CD4-positive, alpha-beta T cell (primary cell): Measurements from ENCODE around the gene IMPDH2. TPM values are rescaled to one million over a fixed set of nuclear protein-coding genes. Genes with fewer than 3 reads are reported as not detected.
"Not testable (repeated sequence)": the region's sequence is repeated elsewhere in the genome, so short reads cannot be mapped to it uniquely, and the experiment has no call there.

Experiments
- ATAC-seq: fragments of 200-7000 bp; cut with Tn5 transposase; one replicate; pipeline ENCODE4 v1.10.0; 2022; ENCODE audit warnings: mild to moderate bottlenecking; ENCODE audit not compliant: poor library complexity
- CTCF ChIA-PET: fragments of 350-600 bp; sonication (Branson Sonifier 250); formaldehyde crosslinking; loops from one replicate; lab custom pipeline; 2021; ENCODE audit warnings: antibody characterized with exemption, inconsistent platforms; lab: Charles Lee
- POLR2A ChIA-PET: fragments of 350-600 bp; sonication (Branson Sonifier 250); formaldehyde crosslinking; loops from one replicate; lab custom pipeline; 2021; ENCODE audit warnings: antibody characterized with exemption, inconsistent platforms; lab: Charles Lee
- DNase-seq, 14 experiments: peaks; one replicate each; pipeline ENCODE4 v3.0.0-alpha.2; 2013 to 2020; ENCODE audit warnings: mixed read lengths in 2 of 14
- H3K27ac ChIP-seq, 2 donors: one replicate each; pipeline versions ENCODE4 v1.5.1 to v1.7.0; 2013; ENCODE audit warnings: low read length in 2 of 2, low read depth in 1 of 2, mild to moderate bottlenecking in 1 of 2
- H3K27me3 ChIP-seq, 2 experiments: 1 replicate in 1 of 2; 2 replicates in 1 of 2; pipeline versions ENCODE4 v1.6.1 to v1.7.0; 2013; ENCODE audit warnings: low read length in 2 of 2, control low read depth in 1 of 2, mild to moderate bottlenecking in 1 of 2, moderate library complexity in 1 of 2; ENCODE audit not compliant: insufficient read depth in 2 of 2, control insufficient read depth in 1 of 2
- H3K36me3 ChIP-seq: one replicate; pipeline ENCODE4 v1.6.1; 2013; ENCODE audit warnings: low read length, control low read depth; ENCODE audit not compliant: insufficient read depth
- H3K4me1 ChIP-seq: one replicate; pipeline ENCODE4 v1.6.1; 2013; ENCODE audit warnings: low read length, control low read depth; ENCODE audit not compliant: insufficient read depth
- H3K4me3 ChIP-seq: one replicate; pipeline ENCODE4 v1.5.1; 2013; ENCODE audit warnings: mild to moderate bottlenecking, low read length, moderate library complexity
- H3K9me3 ChIP-seq, 2 experiments: 1 replicate in 1 of 2; 2 replicates in 1 of 2; pipeline versions ENCODE4 v1.6.1 to v1.7.0; 2013; ENCODE audit warnings: low read length in 2 of 2, mild to moderate bottlenecking in 2 of 2, control low read depth in 1 of 2, moderate library complexity in 1 of 2; ENCODE audit not compliant: control insufficient read depth in 1 of 2, insufficient read depth in 1 of 2
- H3K27ac Mint-ChIP-seq: one replicate; pipeline ENCODE4 v1.8.0; 2020; ENCODE audit warnings: mixed read lengths
- H3K27me3 Mint-ChIP-seq: one replicate; pipeline ENCODE4 v1.8.0; 2021; ENCODE audit warnings: mixed read lengths
- H3K36me3 Mint-ChIP-seq: one replicate; pipeline ENCODE4 v1.8.0; 2021; ENCODE audit warnings: low read depth, mixed read lengths
- H3K4me1 Mint-ChIP-seq: one replicate; pipeline ENCODE4 v1.8.0; 2021; ENCODE audit warnings: low read depth, mixed read lengths
- H3K4me3 Mint-ChIP-seq: one replicate; pipeline ENCODE4 v1.8.0; 2020; ENCODE audit warnings: mild to moderate bottlenecking, mixed read lengths
- H3K9me3 Mint-ChIP-seq: one replicate; pipeline ENCODE4 v1.8.0; 2020; ENCODE audit warnings: mixed read lengths
- intact Hi-C, 2 experiments: fragments of 100-400 bp; cut with DNase I in 1 of 2; cut with micrococcal nuclease in 1 of 2; formaldehyde crosslinking; loops; one replicate each; pipeline versions ENCODE4 v1.15.1 to v1.9.0; 2023 to 2025; cut with DNase I, micrococcal nuclease
- total RNA-seq, 174 experiments: library from RNA in 2 of 174; stranded (reverse) in 2 of 174; gene quantifications; one replicate each; pipeline ENCODE4 v1.2.3 and lab custom pipeline; 2021 to 2026
- TF ChIP-seq, protein P1 (sequence below): fragments of 200-600 bp; IDR thresholded peaks from one replicate; pipeline ENCODE4 v1.8.0; 2022; ENCODE audit warnings: antibody characterized with exemption, mild to moderate bottlenecking

Gene IMPDH2
- total RNA-seq, 2 experiments from 2014 or later, result 133 to 135 TPM

GRCh38 chr3:49009396-49009795 lies 19.8 kb downstream of the IMPDH2 start:
- Histone ChIP-seq H3K4me3 (no peak overlapping the region), H3K9me3 (no peaks in the 10 kb centered on the region), H3K36me3 (peaks cover 30% of the 10 kb centered on the region), H3K4me1 (peaks cover 25% of the 10 kb centered on the region), H3K27me3 (no peaks in the 10 kb centered on the region), H3K27ac (no peak overlapping the region)
- ChIA-PET POLR2A (interaction anchor here (0.7 to 8.0 kb wide), 4 partner anchors 12 to 1533 kb away, joined by 4 to 331 read pairs (median 103); partner anchors contain the start of genes DALRD3, IMPDH2, NDUFAF3 and P4HTM), CTCF (interaction anchor here (4.3 to 5.2 kb wide), 2 partner anchors 13 to 21 kb away, joined by 59 to 100 read pairs; partner anchors contain the start of genes NDUFAF3 and P4HTM)
- DNase-seq (no peak), ATAC-seq (no peak)
- Mint-ChIP-seq H3K9me3 (no peaks in the 10 kb centered on the region), H3K27me3 (no peaks in the 10 kb centered on the region), H3K36me3 (peaks cover 41% of the 10 kb centered on the region), H3K4me3 (peak overlapping the region; percentile 68), H3K4me1 (peaks cover 32% of the 10 kb centered on the region), H3K27ac (peak overlapping the region; percentile 97)
- TF ChIP-seq, protein P1, sequence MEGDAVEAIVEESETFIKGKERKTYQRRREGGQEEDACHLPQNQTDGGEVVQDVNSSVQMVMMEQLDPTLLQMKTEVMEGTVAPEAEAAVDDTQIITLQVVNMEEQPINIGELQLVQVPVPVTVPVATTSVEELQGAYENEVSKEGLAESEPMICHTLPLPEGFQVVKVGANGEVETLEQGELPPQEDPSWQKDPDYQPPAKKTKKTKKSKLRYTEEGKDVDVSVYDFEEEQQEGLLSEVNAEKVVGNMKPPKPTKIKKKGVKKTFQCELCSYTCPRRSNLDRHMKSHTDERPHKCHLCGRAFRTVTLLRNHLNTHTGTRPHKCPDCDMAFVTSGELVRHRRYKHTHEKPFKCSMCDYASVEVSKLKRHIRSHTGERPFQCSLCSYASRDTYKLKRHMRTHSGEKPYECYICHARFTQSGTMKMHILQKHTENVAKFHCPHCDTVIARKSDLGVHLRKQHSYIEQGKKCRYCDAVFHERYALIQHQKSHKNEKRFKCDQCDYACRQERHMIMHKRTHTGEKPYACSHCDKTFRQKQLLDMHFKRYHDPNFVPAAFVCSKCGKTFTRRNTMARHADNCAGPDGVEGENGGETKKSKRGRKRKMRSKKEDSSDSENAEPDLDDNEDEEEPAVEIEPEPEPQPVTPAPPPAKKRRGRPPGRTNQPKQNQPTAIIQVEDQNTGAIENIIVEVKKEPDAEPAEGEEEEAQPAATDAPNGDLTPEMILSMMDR, result no peak
- intact Hi-C loops, result loop anchor here in 1 of 2 experiments (5.0 kb wide), 2 partner anchors 707 to 1497 kb away; partner anchors contain the start of genes ELP6 and NME6

DNA sequence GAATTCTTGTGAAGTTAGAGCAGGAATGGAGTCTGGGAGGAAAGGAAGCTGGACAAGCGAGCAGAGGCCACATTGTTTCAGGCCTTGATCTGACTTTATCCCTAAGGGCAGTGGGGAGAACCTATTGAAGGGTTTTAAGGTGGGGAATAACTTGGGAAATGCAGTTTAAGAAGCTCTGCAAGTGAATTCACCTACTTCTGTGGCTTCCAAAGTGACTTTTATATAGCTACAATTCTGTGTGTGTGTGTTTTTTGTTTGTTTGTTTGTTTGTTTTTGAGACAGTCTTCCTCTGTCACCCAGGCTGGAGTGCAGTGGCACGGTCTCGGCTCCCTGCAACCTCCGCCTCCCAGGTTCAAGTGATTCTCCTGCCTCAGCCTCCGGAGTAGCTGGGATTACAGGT lies 20.6 kb downstream of the IMPDH2 start:
- H3K27me3 ChIP-seq, DNase-seq, H3K9me3 ChIP-seq, H3K9me3 Mint-ChIP-seq, H3K4me3 ChIP-seq, H3K27me3 Mint-ChIP-seq, ATAC-seq: not testable (repeated sequence)
- Histone ChIP-seq H3K4me1 (peaks cover 25% of the 10 kb centered on the region), H3K27ac (peak overlapping the region; percentile 43 to 89), H3K36me3 (peaks cover 22% of the 10 kb centered on the region)
- Mint-ChIP-seq H3K4me3 (peak overlapping the region; percentile 99), H3K27ac (peak overlapping the region; percentile 97), H3K36me3 (peaks cover 33% of the 10 kb centered on the region), H3K4me1 (peaks cover 32% of the 10 kb centered on the region)
- intact Hi-C loops, result loop anchor here in 1 of 2 experiments (5.0 kb wide), 2 partner anchors 706 to 1496 kb away; partner anchors contain the start of genes ELP6 and NME6
- POLR2A ChIA-PET, result interaction anchor here (1.5 to 8.0 kb wide), 4 partner anchors 11 to 20 kb away, joined by 3 to 331 read pairs (median 103); partner anchors contain the start of genes DALRD3, IMPDH2, NDUFAF3 and P4HTM
- CTCF ChIA-PET, result interaction anchor here (2.2 to 5.2 kb wide), 3 partner anchors 14 to 85 kb away, joined by 10 to 100 read pairs (median 59); partner anchors contain the start of genes NDUFAF3, P4HTM and QRICH1

DNA sequence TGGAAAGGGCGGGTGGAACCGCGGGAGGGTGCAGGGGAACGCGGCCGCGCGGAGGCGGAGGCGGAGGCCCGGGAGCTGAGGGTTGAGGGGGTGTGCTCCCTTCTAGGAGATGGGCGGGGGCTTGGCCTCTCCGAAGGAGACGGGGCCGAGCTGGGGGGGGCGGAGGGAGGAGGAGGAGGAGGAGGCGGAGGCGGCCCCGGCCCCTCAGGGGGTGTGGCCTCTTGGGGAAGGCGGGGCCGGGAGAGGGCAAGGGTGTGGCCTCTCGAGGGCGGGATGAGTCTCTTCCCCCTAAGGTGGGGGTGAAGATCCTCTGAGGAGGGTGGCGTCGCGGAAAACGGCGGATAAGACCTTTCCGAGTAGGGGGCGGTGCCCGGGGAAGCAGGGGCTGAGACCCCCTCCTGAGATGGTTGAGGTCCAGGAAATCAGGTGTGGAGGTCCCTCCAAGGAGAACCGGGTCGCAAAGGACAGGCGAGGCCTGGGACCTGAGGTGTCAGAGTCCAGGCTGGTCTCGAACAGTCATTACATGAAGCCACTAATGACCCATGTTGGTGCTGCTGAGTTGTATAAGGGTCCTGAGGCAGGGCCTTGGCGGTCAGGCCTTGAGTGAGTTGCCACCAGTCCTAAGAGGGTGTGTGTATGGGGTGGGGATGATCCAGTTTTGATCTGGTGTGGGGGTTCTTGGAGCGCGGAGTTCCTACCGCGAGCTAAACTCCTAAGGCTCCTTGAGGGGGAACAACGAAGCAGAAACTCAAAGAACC lies 21.2 kb downstream of the IMPDH2 start:
- peaks cover 21% of the 10 kb centered on the region for H3K36me3 ChIP-seq
- peak overlapping the region; percentile 89 to 99 for H3K27ac ChIP-seq
- peak overlapping the region; percentile 99 for H3K4me3 Mint-ChIP-seq
- TF ChIP-seq, protein P1, result no peak
- peak overlapping the region; percentile 97 for H3K27ac Mint-ChIP-seq
- H3K9me3 Mint-ChIP-seq, result no peaks in the 10 kb centered on the region
- intact Hi-C loops, result loop anchor here (1.0 to 5.0 kb wide), 8 partner anchors 10 to 1496 kb away; partner anchors contain the start of genes DALRD3 (in 1 of the 2), ELP6 (in 1 of the 2), IMPDH2 (in 1 of the 2) and NME6 (in 1 of the 2)
- H3K9me3 ChIP-seq, result no peaks in the 10 kb centered on the region
- H3K4me1 ChIP-seq, result peaks cover 25% of the 10 kb centered on the region
- DNase-seq (peak; percentile 74 to 92 (median 86)), ATAC-seq (peak; percentile 51)
- H3K27me3 ChIP-seq, result no peaks in the 10 kb centered on the region
- no peaks in the 10 kb centered on the region for H3K27me3 Mint-ChIP-seq
- ChIA-PET CTCF (interaction anchor here (1.1 to 5.2 kb wide), 6 partner anchors 8 to 89 kb away, joined by 4 to 100 read pairs (median 10); partner anchors contain the start of genes ARIH2, IMPDH2, NDUFAF3 and P4HTM), POLR2A (interaction anchor here (0.5 to 8.0 kb wide), 24 partner anchors 10 to 462 kb away, joined by 3 to 331 read pairs (median 4); partner anchors contain the start of genes ARIH2, DAG1, DALRD3 and IMPDH2)
- H3K36me3 Mint-ChIP-seq, result peaks cover 28% of the 10 kb centered on the region
- peak overlapping the region; percentile 99 for H3K4me3 ChIP-seq
- peaks cover 32% of the 10 kb centered on the region for H3K4me1 Mint-ChIP-seq
